C4-2B (cell line): ENCODE data around the gene ATP8B3.
A peak's percentile ranks its signal among the peaks of the same experiment; 100 is the strongest.

Experiments used
- H3K27ac ChIP-seq: fragments of 450-650 bp; 2 replicates; pipeline ENCODE4 v1.5.1; 2017
- CTCF ChIP-seq: fragments of 450-650 bp; conservative IDR thresholded peaks from 2 replicates; pipeline ENCODE4 v1.5.1; 2017; ENCODE audit warnings: mild to moderate bottlenecking
- ZFX ChIP-seq: fragments of 450-650 bp; IDR thresholded peaks from 2 replicates; pipeline ENCODE4 v1.6.1; 2017

ATP8B3 gene

GRCh38 chr19:1849886-1850398 lies 37.9 kb upstream of the ATP8B3 start:
- TF ChIP-seq CTCF (no peak), ZFX (no peak)
- no peak overlapping the region for H3K27ac ChIP-seq

- TF ChIP-seq ZFX: no peak
- 0 out of 2 replicates have a peak, but pooled peaks have one; percentile 60 for TF ChIP-seq CTCF
- H3K27ac ChIP-seq: peak overlapping the region; percentile 96
These were observed 37.0 kb upstream of the ATP8B3 start for GRCh38 chr19:1849132-1849474.

GRCh38 chr19:1848399-1849131 lies 36.5 kb upstream of the ATP8B3 start, which contains the start of gene REXO1:
Gene REXO1 (minus strand): TSS chr19:1848483. CDS start chr19:1848358, 125 bp downstream.
- TF ChIP-seq ZFX (peak; percentile 50; the same call in 1 of the 2 replicates), CTCF (peak; percentile 97)

GRCh38 chr19:1847684-1848398 lies 35.8 kb upstream of the ATP8B3 start:
- H3K27ac ChIP-seq: peak overlapping the region; percentile 96
- TF ChIP-seq ZFX (peak; percentile 95; the same call in 1 of the 2 replicates), CTCF (no peak)

More at GRCh38 chr19:1848399-1849131, 36.5 kb upstream of the ATP8B3 start, which contains the start of gene REXO1:
- peak within 1 kb of the TSS; percentile 96 for H3K27ac ChIP-seq

- TF ChIP-seq ZFX (no peak), CTCF (no peak)
- H3K27ac ChIP-seq: peak overlapping the region; percentile 96
These were observed 35.2 kb upstream of the ATP8B3 start for GRCh38 chr19:1847348-1847683.

- TF ChIP-seq CTCF: no peak
- no peak for TF ChIP-seq ZFX
These were observed 34.6 kb upstream of the ATP8B3 start for GRCh38 chr19:1846517-1847204.

More at GRCh38 chr19:1846517-1847204, 34.6 kb upstream of the ATP8B3 start:
- peak overlapping the region; percentile 96 for H3K27ac ChIP-seq
